H9 (cell line): ENCODE measurements around the gene IL24. TPM values are rescaled to one million over a fixed set of nuclear protein-coding genes. Genes with fewer than 3 reads are reported as not detected.

Experiments
- DNase-seq: peaks from one replicate; pipeline ENCODE4 v3.0.0-alpha.2; 2017
- H2AFZ ChIP-seq: one replicate; pipeline ENCODE4 v1.6.1; 2013; ENCODE audit warnings: mild to moderate bottlenecking, low read length, control low read depth, moderate library complexity
- H2AK5ac ChIP-seq: 2 replicates; pipeline ENCODE4 v1.6.1; 2013; ENCODE audit warnings: low read length, control low read depth, mixed read lengths; ENCODE audit not compliant: insufficient read length
- H2BK120ac ChIP-seq: one replicate; pipeline ENCODE4 v1.6.1; 2013; ENCODE audit warnings: low read depth, mild to moderate bottlenecking, low read length, control low read depth, inconsistent platforms; ENCODE audit not compliant: poor library complexity, severe bottlenecking
- H2BK12ac ChIP-seq: 2 replicates; pipeline ENCODE4 v1.6.1; 2013; ENCODE audit warnings: low read length, control low read depth, mixed read lengths, low read depth; ENCODE audit not compliant: insufficient read length
- H2BK15ac ChIP-seq: 2 replicates; pipeline ENCODE4 v1.6.1; 2013; ENCODE audit warnings: low read depth, low read length, control low read depth
- H2BK20ac ChIP-seq: one replicate; pipeline ENCODE4 v1.6.1; 2013; ENCODE audit warnings: low read depth, mild to moderate bottlenecking, low read length, control low read depth, inconsistent platforms; ENCODE audit not compliant: poor library complexity, severe bottlenecking
- H2BK5ac ChIP-seq: 2 replicates; pipeline ENCODE4 v1.6.1; 2013; ENCODE audit warnings: low read length, control low read depth, mixed read lengths; ENCODE audit not compliant: insufficient read length
- H3K14ac ChIP-seq: 2 replicates; pipeline ENCODE4 v1.6.1; 2013; ENCODE audit warnings: low read length, control low read depth; ENCODE audit not compliant: insufficient read depth
- H3K18ac ChIP-seq: 2 replicates; pipeline ENCODE4 v1.6.1; 2013; ENCODE audit warnings: low read depth, mild to moderate bottlenecking, mixed read lengths, low read length, control low read depth; ENCODE audit not compliant: insufficient read length
- H3K23ac ChIP-seq: 2 replicates; pipeline ENCODE4 v1.6.1; 2013; ENCODE audit warnings: low read length, control low read depth, mixed read lengths, low read depth; ENCODE audit not compliant: insufficient read length
- H3K23me2 ChIP-seq: 2 replicates; pipeline ENCODE4 v1.6.1; 2013; ENCODE audit warnings: low read depth, mild to moderate bottlenecking, mixed read lengths, low read length, control low read depth; ENCODE audit not compliant: insufficient read length, poor library complexity, severe bottlenecking
- H3K27ac ChIP-seq: 2 replicates; pipeline ENCODE4 v1.5.1; 2013; ENCODE audit warnings: low read length, control low read depth, mixed read lengths, low read depth; ENCODE audit not compliant: insufficient read length
- H3K27me3 ChIP-seq: 2 replicates; pipeline ENCODE4 v1.6.1; 2013; ENCODE audit warnings: low read length, control low read depth, inconsistent platforms; ENCODE audit not compliant: insufficient read depth
- H3K4ac ChIP-seq: 2 replicates; pipeline ENCODE4 v1.6.1; 2013; ENCODE audit warnings: low read depth, mild to moderate bottlenecking, control low read depth, inconsistent platforms, low read length, moderate library complexity
- H3K4me1 ChIP-seq: 2 replicates; pipeline ENCODE4 v1.6.1; 2013; ENCODE audit warnings: low read length, control low read depth, inconsistent platforms; ENCODE audit not compliant: insufficient read depth
- H3K4me2 ChIP-seq: 2 replicates; pipeline ENCODE4 v1.6.1; 2013; ENCODE audit warnings: low read length, control low read depth, mixed read lengths; ENCODE audit not compliant: insufficient read length, insufficient read depth
- H3K56ac ChIP-seq: 2 replicates; pipeline ENCODE4 v1.6.1; 2013; ENCODE audit warnings: low read depth, mild to moderate bottlenecking, mixed read lengths, low read length, control low read depth; ENCODE audit not compliant: insufficient read length
- H3K79me1 ChIP-seq: 2 replicates; pipeline ENCODE4 v1.6.1; 2013; ENCODE audit warnings: low read depth, mild to moderate bottlenecking, moderate library complexity, low read length, control low read depth, inconsistent platforms; ENCODE audit not compliant: insufficient read depth, poor library complexity, severe bottlenecking
- H3K79me2 ChIP-seq: 2 replicates; pipeline ENCODE4 v1.6.1; 2013; ENCODE audit warnings: low read length, control low read depth, inconsistent platforms; ENCODE audit not compliant: insufficient read depth
- H3K9ac ChIP-seq: 2 replicates; pipeline ENCODE4 v1.6.1; 2013; ENCODE audit warnings: low read length, control low read depth, mixed read lengths; ENCODE audit not compliant: insufficient read length; ENCODE audit errors: extremely low read depth
- H3K9me3 ChIP-seq: one replicate; pipeline ENCODE4 v1.6.1; 2013; ENCODE audit warnings: low read depth, low read length, inconsistent platforms; ENCODE audit not compliant: control insufficient read depth
- H3T11ph ChIP-seq: one replicate; pipeline ENCODE4 v1.6.1; 2013; ENCODE audit warnings: mild to moderate bottlenecking, low read length, control low read depth, inconsistent platforms
- H4K20me1 ChIP-seq: one replicate; pipeline ENCODE4 v1.6.1; 2013; ENCODE audit not compliant: control insufficient read depth, insufficient read length, insufficient read depth
- H4K5ac ChIP-seq: 2 replicates; pipeline ENCODE4 v1.6.1; 2013; ENCODE audit warnings: low read depth, mild to moderate bottlenecking, mixed read lengths, low read length, control low read depth; ENCODE audit not compliant: insufficient read length
- H4K8ac ChIP-seq: replicated peaks from 2 replicates; pipeline ENCODE4 v1.6.1; 2013; ENCODE audit warnings: low read length, control low read depth, mixed read lengths, low read depth; ENCODE audit not compliant: insufficient read length
- H4K91ac ChIP-seq: 2 replicates; pipeline ENCODE4 v1.6.1; 2013; ENCODE audit warnings: low read depth, mild to moderate bottlenecking, moderate library complexity, mixed read lengths, low read length, control low read depth; ENCODE audit not compliant: insufficient read length
- H3K27ac Mint-ChIP-seq, 3 experiments: 2 replicates in 2 of 3; 3 replicates in 1 of 3; pipeline ENCODE4 v1.8.0; 2020 to 2021; ENCODE audit warnings: mixed read lengths in 3 of 3, mild to moderate bottlenecking in 1 of 3, moderate library complexity in 1 of 3
- H3K27me3 Mint-ChIP-seq: 2 replicates; pipeline ENCODE4 v1.8.0; 2021; ENCODE audit warnings: low read depth, mild to moderate bottlenecking, moderate library complexity, mixed read lengths
- H3K36me3 Mint-ChIP-seq, 3 experiments: 2 replicates in 2 of 3; 3 replicates in 1 of 3; pipeline ENCODE4 v1.8.0; 2020 to 2021; ENCODE audit warnings: low read depth in 3 of 3, mixed read lengths in 3 of 3; ENCODE audit not compliant: insufficient read depth in 1 of 3
- H3K4me1 Mint-ChIP-seq, 2 experiments: 2 replicates each; pipeline ENCODE4 v1.8.0; 2020; ENCODE audit warnings: mixed read lengths in 2 of 2
- H3K4me3 Mint-ChIP-seq, 2 experiments: 2 replicates in 1 of 2; 3 replicates in 1 of 2; pipeline ENCODE4 v1.8.0; 2020 to 2021; ENCODE audit warnings: mild to moderate bottlenecking in 2 of 2, mixed read lengths in 2 of 2, moderate library complexity in 1 of 2
- H3K9me3 Mint-ChIP-seq, 2 experiments: 2 replicates in 1 of 2; 3 replicates in 1 of 2; pipeline ENCODE4 v1.8.0; 2020; ENCODE audit warnings: mild to moderate bottlenecking in 2 of 2, mixed read lengths in 2 of 2, moderate library complexity in 1 of 2
- CTCF ChIP-seq: fragments of 200-600 bp; sonication (generic); conservative IDR thresholded peaks from 3 replicates; pipeline ENCODE4 v1.8.0; 2021; ENCODE audit warnings: antibody characterized with exemption, mild to moderate bottlenecking
- WGBS: extraction: QIAGEN DNeasy Blood & Tissue Kit; methylation state at CpG from one replicate; pipeline ENCODE4 v1.1.7; 2013; ENCODE audit warnings: missing lambda C conversion rate, low lambda C conversion rate, mixed read lengths; ENCODE audit not compliant: insufficient read length; ENCODE audit errors: extremely low coverage; 5-methylcytosine and 5-hydroxymethylcytosine counted together
- total RNA-seq: library from RNA; stranded (reverse); gene quantifications from 2 replicates; pipeline ENCODE4 v1.2.1, GENCODE V29; 2021

IL24 gene
- total RNA-seq, 1 experiment from 2014 or later = not detected

GRCh38 chr1:206945779-206946178 is 48.5 kb downstream of the IL24 start:
- no peak overlapping the region for H2BK12ac ChIP-seq
- no peak overlapping the region for H2BK15ac ChIP-seq
- no peak overlapping the region for H2BK120ac ChIP-seq
- H3K9me3 ChIP-seq = no peaks in the 10 kb centered on the region
- no peak overlapping the region for H3K4ac ChIP-seq
- no peak overlapping the region for H2AFZ ChIP-seq
- H3K27me3 ChIP-seq = no peaks in the 10 kb centered on the region
- no peaks in the 10 kb centered on the region for H3K79me1 ChIP-seq
- no peak overlapping the region for H3K4me2 ChIP-seq
- no peak overlapping the region for H2BK20ac ChIP-seq
- H3K18ac ChIP-seq = no peak overlapping the region
- Mint-ChIP-seq H3K4me3 (no peak overlapping the region), H3K27me3 (peaks cover 30% of the 10 kb centered on the region), H3K27ac (no peak overlapping the region), H3K4me1 (0 out of 4 replicates have a peak, but pooled peaks cover 0 to under 1% of the 10 kb centered on the region in 2 experiments), H3K36me3 (no peaks in the 10 kb centered on the region; a peak in 1 of 7 replicates), H3K9me3 (no peaks in the 10 kb centered on the region)
- no peak overlapping the region for H3K23ac ChIP-seq
- no peak overlapping the region for H2BK5ac ChIP-seq
- no peaks in the 10 kb centered on the region for H4K20me1 ChIP-seq
- H3T11ph ChIP-seq = no peak overlapping the region
- H4K5ac ChIP-seq = no peak overlapping the region
- WGBS = no CpG with 5 or more reads among the region's 4 CpGs
- H4K8ac ChIP-seq = no peak overlapping the region
- TF ChIP-seq CTCF = no peak
- DNase-seq = no peak
- no peak overlapping the region for H3K27ac ChIP-seq
- no peaks in the 10 kb centered on the region for H3K79me2 ChIP-seq
- no peak overlapping the region for H4K91ac ChIP-seq
- no peaks in the 10 kb centered on the region for H3K4me1 ChIP-seq
- H3K9ac ChIP-seq = no peak overlapping the region
- H3K56ac ChIP-seq = no peak overlapping the region
- no peak overlapping the region; the same call in 1 of the 2 replicates for H3K14ac ChIP-seq
- no peak overlapping the region for H2AK5ac ChIP-seq
- no peaks in the 10 kb centered on the region for H3K23me2 ChIP-seq
